GM12874 (cell line): ENCODE measurements around the gene LSG1.

Experiments used
- TF ChIP-seq, protein P1 (sequence below): IDR thresholded peaks from 2 replicates; pipeline ENCODE4 v1.5.1; 2011; ENCODE audit warnings: low read depth, mild to moderate bottlenecking, control low read depth, low read length, moderate library complexity; ENCODE audit not compliant: insufficient read depth

LSG1 gene

DNA sequence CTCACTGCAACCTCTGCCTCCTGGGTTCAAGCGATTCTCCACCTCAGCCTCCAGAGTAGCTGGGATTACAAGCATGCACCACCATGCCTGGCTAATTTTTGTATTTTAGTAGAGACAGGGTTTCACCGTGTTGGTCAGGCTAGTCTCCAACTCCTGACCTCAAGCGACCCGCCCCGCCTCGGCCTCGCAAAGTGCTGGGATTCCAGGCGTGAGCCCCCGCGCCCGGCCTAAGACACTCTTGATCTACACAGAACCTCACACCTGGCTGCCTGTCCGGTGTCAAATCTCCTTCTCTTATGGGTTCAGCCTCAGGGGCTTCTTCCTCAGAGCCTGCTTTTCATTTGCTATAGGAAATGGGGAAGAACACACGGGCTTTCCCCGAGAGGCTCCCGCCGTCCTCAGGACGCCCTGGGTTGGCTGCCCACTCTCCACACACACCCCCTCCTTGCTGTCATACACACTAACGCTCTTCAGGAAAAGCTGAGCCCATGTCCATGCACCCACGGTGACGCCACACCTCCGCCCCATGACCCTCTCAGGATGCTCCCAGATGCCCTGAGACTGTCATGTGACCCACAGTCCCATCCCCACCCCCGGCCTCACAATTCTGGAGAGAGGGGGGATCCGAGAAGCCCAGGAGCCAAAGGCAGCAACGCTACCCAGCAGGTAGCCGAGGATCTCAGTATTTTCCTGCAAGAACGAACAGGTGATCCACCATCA, 49.2 kb downstream of the LSG1 start:
- TF ChIP-seq, protein P1, sequence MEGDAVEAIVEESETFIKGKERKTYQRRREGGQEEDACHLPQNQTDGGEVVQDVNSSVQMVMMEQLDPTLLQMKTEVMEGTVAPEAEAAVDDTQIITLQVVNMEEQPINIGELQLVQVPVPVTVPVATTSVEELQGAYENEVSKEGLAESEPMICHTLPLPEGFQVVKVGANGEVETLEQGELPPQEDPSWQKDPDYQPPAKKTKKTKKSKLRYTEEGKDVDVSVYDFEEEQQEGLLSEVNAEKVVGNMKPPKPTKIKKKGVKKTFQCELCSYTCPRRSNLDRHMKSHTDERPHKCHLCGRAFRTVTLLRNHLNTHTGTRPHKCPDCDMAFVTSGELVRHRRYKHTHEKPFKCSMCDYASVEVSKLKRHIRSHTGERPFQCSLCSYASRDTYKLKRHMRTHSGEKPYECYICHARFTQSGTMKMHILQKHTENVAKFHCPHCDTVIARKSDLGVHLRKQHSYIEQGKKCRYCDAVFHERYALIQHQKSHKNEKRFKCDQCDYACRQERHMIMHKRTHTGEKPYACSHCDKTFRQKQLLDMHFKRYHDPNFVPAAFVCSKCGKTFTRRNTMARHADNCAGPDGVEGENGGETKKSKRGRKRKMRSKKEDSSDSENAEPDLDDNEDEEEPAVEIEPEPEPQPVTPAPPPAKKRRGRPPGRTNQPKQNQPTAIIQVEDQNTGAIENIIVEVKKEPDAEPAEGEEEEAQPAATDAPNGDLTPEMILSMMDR = no peak

DNA sequence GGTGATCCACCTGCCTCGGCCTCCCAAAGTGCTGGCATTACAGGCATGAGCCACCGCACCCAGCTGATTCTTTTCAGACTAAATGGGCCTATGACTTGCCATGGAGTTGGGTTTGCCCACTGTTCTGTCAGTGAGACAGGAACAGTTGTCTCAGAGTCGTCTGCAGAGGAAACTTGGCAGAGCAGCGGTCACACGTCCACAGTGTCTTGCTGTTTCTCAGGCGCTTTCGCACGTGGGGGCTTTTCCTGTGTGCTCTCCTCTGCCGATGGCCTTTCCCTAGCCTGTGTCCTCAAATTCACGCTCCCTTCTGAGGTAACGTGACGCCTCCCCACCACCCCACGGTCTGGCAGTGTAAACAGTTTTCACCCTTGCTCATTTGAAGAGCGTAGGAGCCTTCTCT, 50.0 kb downstream of the LSG1 start:
- TF ChIP-seq, protein P1 = no peak

DNA sequence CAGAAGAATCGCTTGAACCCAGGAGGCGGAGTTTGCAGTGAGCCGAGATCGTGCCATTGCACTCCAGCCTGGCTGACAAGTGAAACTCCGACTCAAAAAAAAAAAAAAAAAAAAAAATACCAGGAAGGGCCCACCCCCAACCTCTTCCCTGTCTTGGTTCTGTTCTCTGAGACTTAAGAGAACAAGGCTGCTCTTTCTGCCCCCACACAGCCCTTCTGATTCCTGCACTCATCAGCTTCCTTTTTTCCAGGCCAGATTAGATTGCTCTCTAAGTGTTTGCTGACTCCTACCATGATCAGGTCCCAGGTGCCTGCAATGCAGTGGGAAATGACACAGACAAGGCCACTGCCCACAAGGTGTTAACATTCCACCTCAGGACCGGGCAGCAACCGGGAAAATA, 51.8 kb downstream of the LSG1 start:
- TF ChIP-seq, protein P1 = no peak

DNA sequence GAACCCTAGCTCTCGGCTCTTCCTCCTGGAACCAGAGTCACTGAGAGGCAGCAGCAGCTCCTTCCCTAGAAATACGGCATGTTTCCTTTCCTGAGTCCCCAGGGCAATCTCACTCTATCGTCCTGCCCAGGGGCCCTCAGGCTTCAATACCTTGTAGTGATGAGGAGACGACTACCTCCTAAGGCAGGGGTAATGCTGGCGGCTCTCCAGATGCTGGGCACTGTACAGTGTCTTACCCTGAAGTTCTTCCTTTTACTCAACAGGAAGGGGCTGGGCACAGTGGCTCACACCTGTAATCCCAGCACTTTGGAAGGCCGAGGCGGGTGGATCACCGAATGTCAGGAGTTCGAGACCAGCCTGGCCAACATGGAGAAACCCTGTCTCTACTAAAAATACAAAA, 52.2 kb downstream of the LSG1 start:
- TF ChIP-seq, protein P1 = no peak

DNA sequence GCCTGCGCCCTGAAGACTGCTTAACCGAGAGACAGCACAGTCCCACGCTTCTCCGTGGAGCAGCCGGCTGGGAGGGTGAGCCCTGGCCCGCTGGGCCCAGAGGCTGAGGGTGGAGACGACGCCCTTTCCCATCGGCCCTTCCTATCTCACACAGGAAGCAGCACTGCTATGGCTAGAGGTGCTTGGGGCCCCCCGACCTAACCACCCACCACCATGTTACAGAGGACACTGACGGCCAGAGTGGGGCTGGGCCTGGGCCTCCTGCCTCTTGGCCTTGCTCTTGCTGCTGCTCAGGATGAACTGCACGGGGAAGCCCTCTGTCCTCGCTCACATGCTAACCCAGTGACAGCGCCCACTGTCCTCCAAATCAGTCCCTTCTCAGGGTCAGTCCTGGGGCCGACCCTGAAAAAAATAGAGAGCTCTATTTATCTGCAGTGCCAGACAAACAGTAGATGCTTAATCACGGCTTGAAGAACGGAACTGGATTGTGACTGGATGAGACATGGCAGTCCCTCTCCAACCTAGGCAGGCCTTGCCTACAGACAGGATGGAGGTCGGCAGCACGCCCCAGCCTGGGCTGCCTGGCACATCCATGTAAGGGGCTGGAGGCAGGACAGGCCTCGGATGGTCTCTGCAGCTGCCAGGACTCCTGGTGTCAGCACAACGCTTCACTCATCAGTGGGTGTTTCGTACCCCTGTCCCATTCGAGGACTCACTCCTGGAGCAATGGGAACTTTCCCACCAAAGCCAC, 53.0 kb downstream of the LSG1 start:
- TF ChIP-seq, protein P1 = no peak

DNA sequence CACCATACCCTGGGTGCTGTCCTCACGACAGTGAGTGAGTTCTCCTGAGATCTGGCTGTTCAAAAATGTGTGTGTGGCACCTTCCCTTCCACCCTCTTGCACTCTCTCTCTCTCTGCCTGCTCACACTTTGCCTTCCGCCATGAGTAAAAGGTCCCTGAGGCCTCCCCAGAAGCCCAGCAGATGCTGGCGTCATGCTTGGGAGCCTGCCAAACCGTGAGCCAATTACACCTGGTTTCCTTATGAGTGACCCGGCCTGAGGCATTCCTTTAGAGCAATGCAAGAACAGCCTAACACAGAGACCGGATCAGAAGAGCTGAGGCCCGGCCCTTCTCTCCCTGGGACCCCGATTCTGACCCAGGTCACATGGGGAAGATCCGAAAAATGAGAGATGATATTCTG, 54.2 kb downstream of the LSG1 start:
- TF ChIP-seq, protein P1 = no peak

DNA sequence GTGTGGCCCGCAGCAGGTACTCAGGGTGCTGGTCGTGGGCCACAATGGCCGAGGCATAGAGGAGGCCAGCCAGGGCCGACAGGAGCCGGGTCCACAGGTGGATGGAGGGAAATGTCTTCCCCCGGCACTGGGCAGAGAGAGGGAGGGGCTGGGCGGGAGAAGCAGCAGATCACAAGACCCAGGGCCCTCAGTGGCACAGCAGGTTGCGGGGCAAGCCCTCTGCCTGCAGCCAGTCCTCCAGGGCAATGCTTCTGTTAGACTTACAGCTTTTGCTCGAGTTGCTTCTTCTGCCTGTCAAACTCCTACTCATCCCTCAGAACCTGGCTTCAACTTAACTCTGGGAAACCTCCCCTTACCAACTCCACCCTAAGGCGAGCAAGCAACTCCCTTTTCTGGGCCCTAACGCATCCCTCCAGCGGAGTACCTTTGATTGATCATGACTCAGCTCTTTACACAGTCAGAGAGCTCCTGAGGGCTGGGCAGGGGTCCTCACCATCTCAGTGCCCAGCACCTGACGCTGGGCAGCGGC, 54.8 kb downstream of the LSG1 start:
- TF ChIP-seq, protein P1 = no peak
